NCI-H2081 treated with DMSO at 0.1 percent for 48 hours (cell line): ENCODE measurements around the gene ALCAM.
"Not testable (repeated sequence)": the region's sequence is repeated elsewhere in the genome, so short reads cannot be mapped to it uniquely, and the experiment has no call there.

Experiments
- DNase-seq: peaks from one replicate; lab custom pipeline; 2025; lab: John Stamatoyannopoulos, UW

The ALCAM gene

DNA sequence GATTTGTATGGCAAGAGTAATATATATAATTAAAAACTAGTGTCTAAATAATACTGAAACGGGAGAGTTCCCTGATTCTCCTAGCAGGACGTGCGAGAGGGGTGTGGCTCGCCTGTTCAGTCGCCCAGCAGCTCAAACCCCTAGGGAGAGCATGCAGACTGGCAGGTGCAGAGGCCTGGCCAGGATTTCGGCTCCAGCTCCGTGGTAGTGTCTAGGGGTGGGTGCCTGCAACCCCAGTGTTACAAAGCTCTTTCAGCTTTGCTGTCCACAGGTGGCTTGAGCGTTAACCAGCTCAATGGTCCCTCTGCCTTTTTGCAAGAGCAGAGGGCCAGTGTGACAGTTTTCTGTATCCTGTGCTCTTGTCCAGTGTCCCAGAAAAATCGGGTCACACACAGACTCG, 226.6 kb downstream of the ALCAM start:
- DNase-seq: no peak

DNA sequence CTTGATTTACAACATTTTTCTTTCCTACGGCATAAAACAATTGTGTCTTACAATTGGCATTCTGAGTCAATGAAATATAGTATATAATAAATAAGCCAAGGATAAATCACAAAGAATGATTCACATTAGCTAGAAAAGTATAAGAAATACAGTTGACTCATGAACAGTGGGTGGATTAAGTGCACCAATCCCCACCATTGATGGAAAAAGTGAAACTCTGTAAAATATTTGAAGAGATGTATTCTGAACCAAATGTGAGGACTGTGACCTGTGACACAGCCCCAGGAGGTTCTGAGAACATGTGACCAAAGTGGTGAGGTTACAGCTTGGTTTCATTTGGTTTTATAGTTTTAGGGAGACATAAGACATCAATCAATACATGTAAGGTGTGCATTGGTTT, 227.5 kb downstream of the ALCAM start:
- DNase-seq: no peak

DNA sequence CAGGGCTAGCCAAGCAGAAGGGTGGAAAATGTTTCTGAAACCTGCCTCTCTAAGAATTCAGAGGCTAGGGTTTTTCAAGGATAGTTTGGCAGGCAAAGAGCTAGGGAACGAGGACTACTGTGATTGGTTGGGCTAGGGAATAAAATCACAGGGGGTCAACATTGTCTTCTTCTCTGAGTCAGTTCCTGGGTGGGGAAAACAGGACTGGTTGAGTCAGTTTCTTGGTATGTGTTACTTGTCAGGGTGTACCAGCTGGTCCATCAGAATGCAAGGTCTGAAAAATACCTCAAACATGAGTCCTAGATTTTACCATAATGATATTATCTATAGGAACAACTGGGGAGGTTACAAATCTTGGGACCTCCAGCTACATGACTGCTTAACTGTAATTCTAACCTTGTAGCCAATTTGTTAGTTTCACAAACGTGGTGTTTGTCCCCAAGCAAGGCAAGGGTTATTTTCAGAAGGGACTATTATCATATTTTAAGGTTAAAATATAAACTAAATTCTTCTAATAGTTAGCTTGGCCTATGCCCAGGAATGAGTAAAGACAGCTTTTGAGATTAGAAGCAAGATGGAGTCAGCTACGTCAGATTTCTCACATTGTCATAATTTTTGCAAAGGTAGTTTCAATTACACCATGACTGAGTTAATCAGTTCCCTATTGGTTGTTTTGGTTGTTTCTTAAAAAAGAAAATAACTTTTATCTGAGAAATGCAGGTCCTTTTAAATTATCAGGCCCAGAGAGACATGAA, 231.5 kb downstream of the ALCAM start:
- DNase-seq: no peak

DNA sequence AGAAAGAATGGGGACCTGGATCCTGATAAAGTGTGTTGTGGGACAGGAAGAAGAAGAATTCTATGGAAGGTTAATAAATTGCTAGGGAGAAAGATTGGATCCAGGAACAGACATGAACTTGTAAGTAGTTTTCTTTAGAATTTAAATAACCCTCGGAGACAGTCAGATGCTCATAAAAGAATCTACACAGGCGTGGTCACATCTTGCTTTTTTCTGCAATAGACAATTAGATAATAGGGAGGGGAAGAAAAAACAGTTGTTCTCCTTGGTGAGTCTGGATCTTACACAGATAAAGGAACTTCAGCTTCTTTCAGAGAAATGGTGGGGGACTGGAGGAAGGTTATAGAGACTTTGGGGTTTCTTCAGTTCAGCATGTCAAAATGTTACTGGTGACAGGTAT, 232.6 kb downstream of the ALCAM start:
- DNase-seq: no peak

DNA sequence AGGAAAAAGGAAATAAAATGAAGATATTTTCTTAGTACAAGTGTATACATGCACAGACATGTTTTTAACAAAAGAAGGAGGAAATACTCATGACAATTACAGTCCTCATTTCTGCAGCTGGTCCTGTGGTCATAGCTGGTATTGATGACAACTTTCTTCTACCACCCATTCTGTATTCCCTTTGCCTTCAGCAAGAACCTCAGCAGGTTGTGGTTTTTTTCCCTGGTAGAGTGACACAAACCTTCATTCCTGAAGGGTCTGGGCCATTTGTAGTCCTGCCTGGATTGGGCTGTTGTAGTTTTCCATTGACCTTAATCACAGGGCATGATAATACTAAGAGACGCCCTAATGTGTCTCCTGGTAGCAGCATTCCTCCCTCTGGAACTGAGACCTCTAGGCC, 235.0 kb downstream of the ALCAM start:
- not testable (repeated sequence) for DNase-seq

- not testable (repeated sequence) for DNase-seq
Measured at GRCh38 chr3:105602286-105602685, 235.6 kb downstream of the ALCAM start.

GRCh38 chr3:105603516-105603915, 236.8 kb downstream of the ALCAM start:
- DNase-seq: not testable (repeated sequence)

DNA sequence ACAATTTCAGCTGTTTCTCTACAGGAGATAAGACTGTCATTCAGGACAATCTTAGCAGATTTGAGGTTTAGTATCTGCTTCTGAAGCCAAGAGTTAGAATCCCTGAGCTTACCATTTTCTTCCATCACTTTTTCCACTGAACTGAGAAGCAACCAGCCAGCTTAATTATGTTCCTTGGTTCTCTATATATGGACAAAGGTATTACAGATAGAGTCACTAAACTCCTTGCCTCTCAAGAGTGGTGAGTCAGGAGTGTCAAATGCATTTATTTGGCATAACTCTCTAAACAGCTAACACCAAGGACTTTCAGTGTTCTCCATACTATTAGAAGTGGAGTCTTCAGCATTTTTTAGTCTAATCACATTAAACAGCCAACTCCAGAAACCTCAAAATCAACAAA, 239.3 kb downstream of the ALCAM start:
- DNase-seq: no peak

GRCh38 chr3:105608623-105609022, 241.9 kb downstream of the ALCAM start:
- no peak for DNase-seq

DNA sequence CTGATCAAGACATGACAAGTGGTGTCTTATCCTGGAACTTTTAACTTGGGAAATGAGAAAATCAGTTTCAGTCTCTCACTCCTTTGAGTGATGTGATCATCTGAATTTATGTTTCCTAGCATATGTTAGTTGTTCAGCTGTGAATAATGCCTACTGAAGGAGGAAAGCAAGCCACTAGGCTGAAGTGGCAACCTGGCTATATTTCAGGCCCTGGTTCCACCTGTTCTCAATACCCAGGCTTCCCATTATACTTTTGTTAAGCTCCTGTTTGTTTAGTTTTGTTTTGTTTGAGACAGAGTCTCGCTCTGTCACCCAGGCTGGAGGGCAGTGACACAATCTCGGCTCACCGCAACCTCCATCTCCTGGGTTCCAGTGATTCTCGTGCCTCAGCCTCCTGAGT, 243.8 kb downstream of the ALCAM start:
- no peak for DNase-seq

GRCh38 chr3:105611304-105612192, 244.8 kb downstream of the ALCAM start:
- no peak for DNase-seq

GRCh38 chr3:105613120-105613519, 246.4 kb downstream of the ALCAM start:
- no peak for DNase-seq

GRCh38 chr3:105614288-105615030, 247.8 kb downstream of the ALCAM start:
- DNase-seq: no peak

DNA sequence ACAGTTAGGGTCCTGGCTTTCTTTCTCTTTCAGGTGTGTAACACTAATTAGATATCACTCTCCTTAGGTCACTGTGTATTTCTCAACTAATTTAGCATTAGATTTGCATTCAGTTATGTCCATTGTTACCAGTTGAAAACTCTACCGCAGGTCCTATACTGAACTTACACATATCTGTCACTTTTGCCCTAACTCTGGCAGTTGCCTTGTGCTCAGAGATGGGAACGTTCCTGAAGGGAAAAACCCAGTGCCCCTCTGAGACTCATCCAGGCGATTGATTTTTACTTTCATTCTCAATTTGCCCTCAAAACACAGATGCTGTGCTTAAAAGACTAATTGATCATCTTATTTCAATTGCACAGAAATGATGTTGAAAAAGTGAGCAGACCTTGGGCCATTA, 249.1 kb downstream of the ALCAM start:
- DNase-seq: no peak

DNA sequence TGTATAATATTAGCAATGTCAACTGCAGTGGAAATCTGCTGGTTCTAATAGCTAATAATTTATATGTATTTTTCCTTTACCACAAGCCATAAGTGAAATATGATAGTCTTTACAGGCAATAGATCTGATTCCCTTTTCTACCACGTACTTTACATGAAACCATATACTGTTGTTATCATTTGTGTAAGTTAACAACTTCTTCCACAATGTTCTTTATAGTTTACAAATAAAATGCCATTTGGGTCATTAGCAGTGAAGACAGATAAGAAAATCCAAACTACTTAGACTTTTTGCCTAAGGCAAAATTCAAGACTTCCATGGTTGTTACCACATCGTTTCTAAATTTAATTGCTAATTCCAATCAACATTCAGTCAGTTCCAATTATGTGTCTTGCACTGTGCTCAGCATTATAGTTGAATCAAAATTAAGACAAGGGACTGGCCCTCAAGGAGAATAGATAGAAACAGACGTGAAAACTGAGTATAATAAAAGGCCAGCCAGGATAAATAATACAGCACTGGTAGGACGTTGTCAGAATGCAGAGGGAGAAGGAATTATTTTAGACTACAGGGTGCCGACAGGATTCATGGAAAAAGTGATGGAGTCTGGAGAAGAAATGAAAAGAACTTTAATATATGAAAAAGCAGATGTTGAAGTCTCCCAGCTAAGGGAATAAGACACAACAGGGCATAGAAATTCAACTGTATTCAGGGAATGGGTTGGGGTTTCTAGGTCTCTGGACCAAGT, 249.8 kb downstream of the ALCAM start:
- no peak for DNase-seq

DNA sequence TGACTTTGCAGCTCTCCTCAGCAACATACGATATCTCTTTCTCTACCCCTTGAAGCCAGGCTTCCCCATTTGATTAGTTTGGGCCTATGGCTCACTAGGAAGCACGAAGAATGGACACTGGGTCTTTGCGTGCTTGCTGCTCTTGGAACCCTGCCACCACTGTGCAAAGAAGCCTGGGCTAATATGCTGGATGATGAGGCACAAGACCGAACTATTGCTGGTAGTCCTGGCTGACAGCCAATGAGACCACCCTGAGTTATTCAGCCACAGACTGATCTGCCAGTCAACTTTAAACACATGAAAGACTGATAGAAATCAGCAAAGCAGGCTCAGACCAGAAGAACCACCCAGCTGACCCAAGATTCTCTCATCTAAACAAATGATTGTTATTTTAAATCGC, 251.8 kb downstream of the ALCAM start:
- DNase-seq: no peak

- no peak for DNase-seq
Measured at GRCh38 chr3:105619651-105620050, 252.9 kb downstream of the ALCAM start.

DNA sequence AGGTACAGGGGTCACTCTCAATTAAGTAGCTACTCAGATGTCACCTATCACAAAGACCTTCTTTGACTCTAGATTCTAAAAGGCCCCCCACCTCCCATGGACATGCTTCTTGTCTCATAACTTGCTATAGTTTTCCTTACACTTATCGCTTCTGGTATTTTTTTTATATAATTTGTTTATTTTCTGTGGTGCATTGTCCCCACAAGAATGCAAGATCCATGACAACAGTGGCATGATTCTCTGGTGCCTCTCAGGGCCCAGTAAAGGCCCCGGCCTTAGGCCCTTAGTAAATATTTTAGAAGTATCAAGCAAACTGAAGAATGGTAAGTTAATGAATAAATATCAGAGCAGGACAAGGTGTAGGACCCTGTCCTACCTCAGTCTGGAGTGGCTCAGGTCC, 253.5 kb downstream of the ALCAM start:
- no peak for DNase-seq

DNA sequence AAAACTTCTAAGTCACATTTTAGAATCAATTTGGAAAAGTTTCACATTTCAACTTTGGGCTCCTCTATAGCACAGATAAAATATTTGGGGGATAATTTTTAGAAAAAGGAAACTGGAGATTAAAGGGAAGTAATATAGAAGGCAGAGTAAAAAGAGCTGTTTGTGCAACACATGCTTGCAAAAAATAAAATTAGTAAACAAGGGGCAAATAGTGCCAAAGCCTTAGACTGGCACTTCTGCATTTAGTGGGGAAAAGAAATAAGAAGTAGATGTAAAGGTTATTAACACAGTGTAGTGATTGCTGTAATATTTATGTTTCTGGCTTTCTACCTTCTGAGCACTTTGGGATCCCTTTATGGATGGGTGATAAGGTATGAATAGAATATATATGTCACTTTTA, 255.5 kb downstream of the ALCAM start:
- no peak for DNase-seq
